Dedifferentiated amniotic fluid mesenchymal stem cell (primary cell): ENCODE measurements around the gene H6PD.

Experiments used
- DNase-seq: peaks from one replicate; pipeline ENCODE4 v3.0.0-alpha.2; 2016; ENCODE audit errors: extremely low spot score

The H6PD gene

GRCh38 chr1:9240914-9241820, 6.6 kb downstream of the H6PD start:
- no peak for DNase-seq

GRCh38 chr1:9241891-9242290, 7.3 kb downstream of the H6PD start:
- DNase-seq = no peak

GRCh38 chr1:9242338-9242969, 7.9 kb downstream of the H6PD start:
- no peak for DNase-seq

- DNase-seq = no peak
These were observed 8.6 kb downstream of the H6PD start for GRCh38 chr1:9243066-9243739.

GRCh38 chr1:9244501-9245229, 10.1 kb downstream of the H6PD start:
- DNase-seq = no peak

GRCh38 chr1:9245230-9245619, 10.7 kb downstream of the H6PD start:
- no peak for DNase-seq

- no peak for DNase-seq
These were observed 11.1 kb downstream of the H6PD start for GRCh38 chr1:9245661-9246060.

GRCh38 chr1:9246215-9246614, 11.6 kb downstream of the H6PD start:
- no peak for DNase-seq

- no peak for DNase-seq
These were observed 12.5 kb downstream of the H6PD start for GRCh38 chr1:9246841-9247785.

- no peak for DNase-seq
These were observed 13.3 kb downstream of the H6PD start for GRCh38 chr1:9247894-9248293.

- no peak for DNase-seq
These were observed 14.0 kb downstream of the H6PD start for GRCh38 chr1:9248341-9249262.

- no peak for DNase-seq
These were observed 14.6 kb downstream of the H6PD start for GRCh38 chr1:9249263-9249533.

- no peak for DNase-seq
These were observed 15.2 kb downstream of the H6PD start for GRCh38 chr1:9249534-9250410.

GRCh38 chr1:9250411-9251381, 16.1 kb downstream of the H6PD start:
- no peak for DNase-seq

- no peak for DNase-seq
These were observed 16.9 kb downstream of the H6PD start for GRCh38 chr1:9251501-9251900.

- no peak for DNase-seq
These were observed 18.4 kb downstream of the H6PD start for GRCh38 chr1:9253004-9253403.

- peak; percentile 44 for DNase-seq
These were observed 19.0 kb downstream of the H6PD start for GRCh38 chr1:9253453-9254105.
